Muscle layer of colon (tissue), 2 donors: Measurements from ENCODE around the gene VAT1L.
"Not testable (repeated sequence)": the region's sequence is repeated elsewhere in the genome, so short reads cannot be mapped to it uniquely, and the experiment has no call there.

Experiments
- H3K27ac ChIP-seq: one replicate; pipeline ENCODE4 v1.7.0; 2013; ENCODE audit warnings: low read depth, mild to moderate bottlenecking, low read length, moderate library complexity
- H3K27me3 ChIP-seq, 2 donors: one replicate each; pipeline ENCODE4 v1.7.0; 2013; ENCODE audit warnings: low read length in 2 of 2, mild to moderate bottlenecking in 2 of 2; ENCODE audit not compliant: insufficient read depth in 2 of 2, control insufficient read depth in 1 of 2
- H3K36me3 ChIP-seq: one replicate; pipeline ENCODE4 v1.7.0; 2013; ENCODE audit warnings: mild to moderate bottlenecking, low read length; ENCODE audit not compliant: insufficient read depth
- H3K4me1 ChIP-seq: one replicate; pipeline ENCODE4 v1.7.0; 2013; ENCODE audit warnings: mild to moderate bottlenecking, low read length; ENCODE audit not compliant: insufficient read depth
- H3K4me3 ChIP-seq, 2 donors: one replicate each; pipeline ENCODE4 v1.7.0; 2013; ENCODE audit warnings: low read length in 2 of 2, low read depth in 1 of 2, mild to moderate bottlenecking in 1 of 2, moderate library complexity in 1 of 2
- H3K9ac ChIP-seq: one replicate; pipeline ENCODE4 v1.7.0; 2013; ENCODE audit warnings: low read length
- H3K9me3 ChIP-seq: one replicate; pipeline ENCODE4 v1.7.0; 2013; ENCODE audit warnings: mild to moderate bottlenecking, low read length
- donor health status: abdominal sarcoma.
- donor health status: Adenocarcinoma of cecum.

The VAT1L gene

DNA sequence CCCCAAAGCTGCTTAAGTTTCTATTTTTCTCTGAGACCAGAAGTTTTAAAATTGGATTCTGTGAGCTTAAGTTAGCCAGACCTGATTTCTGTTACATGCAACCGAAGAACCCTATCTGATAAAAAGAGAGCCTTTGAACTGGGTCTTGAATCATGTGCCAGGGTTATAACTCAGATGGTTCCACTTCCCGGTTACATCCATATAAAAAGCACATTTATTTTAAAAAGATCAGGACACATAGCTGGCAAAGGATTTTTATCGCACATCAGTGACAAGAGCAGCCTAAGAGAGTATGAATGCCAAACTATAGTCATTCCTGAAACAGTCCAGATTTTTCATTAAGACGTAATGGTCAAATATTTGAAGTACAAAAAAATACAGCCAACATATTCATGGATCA, 201.5 kb downstream of the VAT1L start:
- no peaks in the 10 kb centered on the region for H3K27me3 ChIP-seq
- no peak overlapping the region for H3K27ac ChIP-seq
- H3K9me3 ChIP-seq, result no peaks in the 10 kb centered on the region
- no peak overlapping the region for H3K4me3 ChIP-seq
- no peaks in the 10 kb centered on the region for H3K36me3 ChIP-seq
- peaks cover 31% of the 10 kb centered on the region for H3K4me1 ChIP-seq
- no peak overlapping the region for H3K9ac ChIP-seq

DNA sequence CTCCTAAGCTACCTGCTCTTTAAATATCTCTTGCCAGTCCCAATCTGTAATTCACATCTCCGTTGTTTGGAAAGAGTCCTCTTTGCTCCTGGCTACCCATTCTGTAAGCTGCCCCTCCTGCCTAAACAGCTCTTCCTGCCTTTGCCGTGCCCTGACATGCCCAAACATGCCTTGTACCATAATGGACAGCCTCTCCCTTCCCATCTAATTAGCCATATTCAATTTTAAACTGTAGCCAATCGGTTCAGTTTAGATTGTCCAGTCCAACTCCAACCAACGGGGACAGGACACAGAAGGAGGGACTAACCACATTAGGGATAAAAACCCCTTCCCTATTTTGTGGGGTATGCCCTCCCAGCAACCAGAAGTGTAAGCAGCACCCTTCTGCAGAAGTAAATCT, 203.3 kb downstream of the VAT1L start:
- H3K4me1 ChIP-seq, result peaks cover 31% of the 10 kb centered on the region
- H3K4me3 ChIP-seq, result no peak overlapping the region
- peaks cover 10% of the 10 kb centered on the region for H3K9me3 ChIP-seq
- H3K27me3 ChIP-seq, result no peaks in the 10 kb centered on the region
- no peak overlapping the region for H3K9ac ChIP-seq
- H3K36me3 ChIP-seq, result no peaks in the 10 kb centered on the region
- H3K27ac ChIP-seq, result no peak overlapping the region

DNA sequence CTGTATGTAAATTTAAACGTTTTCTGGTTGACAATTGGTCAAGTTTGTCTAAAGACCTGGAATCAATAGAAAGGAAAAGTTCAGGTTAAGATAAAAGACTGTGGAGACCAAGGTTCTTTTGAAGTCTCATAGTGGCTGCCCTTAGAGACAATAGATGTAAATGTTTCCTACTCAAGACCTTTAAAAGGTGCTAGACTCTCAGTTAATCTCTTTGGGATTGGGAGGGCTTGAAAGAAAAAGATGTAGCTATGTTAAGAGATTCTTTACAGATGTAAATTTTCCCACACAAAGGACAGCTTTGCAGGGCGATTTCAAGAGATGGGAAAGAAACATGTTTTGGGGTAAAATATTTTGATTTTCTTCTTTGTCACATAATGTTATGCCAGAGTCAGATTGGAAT, 204.0 kb downstream of the VAT1L start:
- H3K9ac ChIP-seq, H3K27ac ChIP-seq, H3K4me3 ChIP-seq, H3K27me3 ChIP-seq, H3K36me3 ChIP-seq, H3K9me3 ChIP-seq: not testable (repeated sequence)
- peaks cover 27% of the 10 kb centered on the region for H3K4me1 ChIP-seq

DNA sequence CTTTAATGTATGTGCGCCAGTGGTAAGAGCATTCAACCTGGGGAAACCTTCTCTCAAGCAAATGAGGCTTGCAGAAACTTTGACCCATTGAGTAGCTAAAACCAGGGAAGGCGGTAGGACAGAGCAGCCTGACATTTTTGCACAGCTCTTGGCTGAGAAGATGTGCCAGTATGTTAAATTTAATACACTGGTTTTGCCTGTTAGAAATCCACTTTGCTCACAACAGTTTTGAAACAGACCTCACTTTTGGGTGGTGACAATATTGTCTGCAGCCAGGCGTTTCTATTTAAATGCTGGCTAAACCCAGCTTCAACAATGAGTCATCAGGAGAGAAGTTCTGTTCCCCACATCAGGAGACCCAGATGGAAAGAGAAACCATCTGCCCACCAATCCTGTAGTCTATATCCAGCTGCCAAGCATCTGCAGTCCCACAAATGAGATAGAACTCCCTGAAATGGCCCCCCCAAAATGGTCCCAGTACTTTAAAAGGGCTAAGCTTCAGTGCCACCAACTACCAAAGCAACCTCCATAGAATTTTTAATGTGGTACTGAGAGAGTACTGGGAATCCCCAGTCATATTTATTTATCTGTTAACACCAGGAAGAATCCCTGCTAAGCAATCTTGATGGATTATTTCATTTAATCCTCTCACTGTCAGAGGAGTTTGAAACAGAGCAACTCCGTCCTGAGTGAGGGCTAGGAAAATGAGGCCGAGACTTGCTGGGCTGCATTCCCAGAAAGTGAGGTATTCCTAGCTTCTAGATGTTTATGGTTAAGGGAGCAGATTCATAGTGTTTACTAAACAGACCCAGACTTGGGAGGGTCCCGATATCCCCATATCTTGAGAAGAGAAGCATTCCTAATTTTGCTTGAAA, 205.0 kb downstream of the VAT1L start:
- Histone ChIP-seq H3K36me3 (no peaks in the 10 kb centered on the region), H3K4me3 (no peak overlapping the region), H3K27me3 (no peaks in the 10 kb centered on the region), H3K9me3 (peaks cover 10% of the 10 kb centered on the region), H3K27ac (peak overlapping the region; percentile 39), H3K4me1 (peaks cover 21% of the 10 kb centered on the region), H3K9ac (no peak overlapping the region)

DNA sequence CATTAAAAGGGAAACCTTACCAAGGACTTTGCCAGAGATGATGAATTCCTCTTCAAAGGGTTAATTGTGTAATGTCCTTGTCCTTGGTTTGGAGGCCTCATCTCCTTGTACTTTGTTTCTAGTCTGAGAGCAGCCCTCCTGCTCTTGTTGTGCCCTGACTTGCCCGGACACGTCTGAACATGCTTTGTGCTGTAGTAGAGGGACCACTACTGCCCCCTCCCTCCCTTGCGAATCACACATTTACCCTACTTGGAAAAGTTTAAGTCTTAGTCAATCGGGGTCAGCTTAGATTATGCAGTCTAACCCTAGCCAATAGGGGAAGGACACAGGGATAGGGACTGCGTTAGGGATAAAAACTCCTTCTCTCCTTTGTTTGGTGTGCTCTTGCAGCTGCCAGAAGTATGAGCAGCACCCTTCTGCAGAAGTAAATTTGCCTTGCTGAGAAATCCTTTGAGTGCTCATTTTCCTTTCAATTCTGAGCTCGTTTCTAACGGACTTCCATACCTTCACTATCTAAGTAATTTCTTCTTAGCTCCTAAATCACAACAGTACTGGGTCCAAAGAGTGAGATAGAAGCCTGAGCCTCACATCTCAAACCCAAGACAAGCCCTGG, 207.6 kb downstream of the VAT1L start:
- H3K9ac ChIP-seq, result no peak overlapping the region
- H3K36me3 ChIP-seq, result no peaks in the 10 kb centered on the region
- peaks cover 16% of the 10 kb centered on the region for H3K4me1 ChIP-seq
- H3K9me3 ChIP-seq, result peaks cover 10% of the 10 kb centered on the region
- H3K4me3 ChIP-seq, result no peak overlapping the region
- H3K27me3 ChIP-seq, result no peaks in the 10 kb centered on the region
- no peak overlapping the region for H3K27ac ChIP-seq

DNA sequence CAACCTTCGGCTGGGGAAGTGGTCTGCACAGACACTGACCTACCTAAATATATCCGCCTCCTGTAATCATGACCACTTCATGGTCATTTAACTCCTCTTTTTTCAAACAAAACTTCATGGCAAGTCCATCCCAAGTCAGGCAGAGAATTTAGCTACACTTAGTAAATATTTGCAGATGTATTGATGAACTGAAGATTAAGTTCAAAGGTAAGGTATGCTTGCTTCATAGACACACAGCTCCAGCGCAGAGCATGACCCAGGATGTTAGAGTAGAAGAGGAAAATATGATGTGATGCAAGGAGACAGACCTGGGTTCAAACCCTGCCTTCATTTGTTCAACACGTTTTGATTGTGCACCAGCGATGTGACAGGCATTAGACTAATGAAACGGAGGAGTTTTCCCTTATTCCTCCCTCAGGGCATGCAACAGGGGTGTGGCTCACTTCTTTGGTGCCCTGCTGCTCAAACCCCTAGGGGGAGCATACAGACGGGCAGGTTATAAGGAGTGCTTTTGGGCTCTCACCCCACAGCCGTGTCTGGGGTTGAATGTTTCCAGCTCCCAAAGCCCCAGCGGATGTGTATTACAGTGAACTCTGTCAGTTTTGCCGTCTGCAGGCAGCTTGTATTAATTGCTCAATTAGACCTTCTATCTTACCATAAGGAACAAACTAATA, 210.1 kb downstream of the VAT1L start:
- H3K27ac ChIP-seq, result no peak overlapping the region
- no peaks in the 10 kb centered on the region for H3K27me3 ChIP-seq
- no peak overlapping the region for H3K9ac ChIP-seq
- peaks cover 7% of the 10 kb centered on the region for H3K4me1 ChIP-seq
- peaks cover 10% of the 10 kb centered on the region for H3K9me3 ChIP-seq
- no peak overlapping the region for H3K4me3 ChIP-seq
- no peaks in the 10 kb centered on the region for H3K36me3 ChIP-seq

DNA sequence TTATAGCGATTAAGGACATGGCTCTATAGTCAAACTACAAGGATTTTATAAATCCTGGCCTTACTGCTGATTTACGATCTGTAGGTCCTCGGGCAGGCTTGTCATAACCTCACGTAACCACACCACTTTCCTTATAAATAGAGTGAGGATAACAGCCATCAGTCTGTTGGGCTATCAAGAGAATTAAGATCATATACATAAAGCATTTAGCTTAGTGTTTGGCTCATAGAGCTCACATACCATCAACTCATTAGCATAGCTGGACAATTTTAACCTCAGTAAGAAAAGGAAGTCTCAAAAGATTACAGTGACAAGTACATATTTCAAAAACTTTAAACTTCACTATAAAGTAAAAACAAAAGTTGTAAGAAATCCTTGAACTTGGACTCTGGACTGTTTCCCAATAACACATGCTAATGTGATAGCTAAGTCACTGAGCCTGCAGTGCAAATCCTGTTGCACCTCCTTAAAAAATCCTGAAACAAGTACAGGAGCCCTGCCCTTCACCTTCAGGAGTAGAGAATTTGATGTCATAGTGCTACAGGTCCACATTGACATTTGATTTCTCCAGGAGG, 213.2 kb downstream of the VAT1L start:
- Histone ChIP-seq H3K27ac (no peak overlapping the region), H3K9ac (no peak overlapping the region), H3K4me3 (no peak overlapping the region)

DNA sequence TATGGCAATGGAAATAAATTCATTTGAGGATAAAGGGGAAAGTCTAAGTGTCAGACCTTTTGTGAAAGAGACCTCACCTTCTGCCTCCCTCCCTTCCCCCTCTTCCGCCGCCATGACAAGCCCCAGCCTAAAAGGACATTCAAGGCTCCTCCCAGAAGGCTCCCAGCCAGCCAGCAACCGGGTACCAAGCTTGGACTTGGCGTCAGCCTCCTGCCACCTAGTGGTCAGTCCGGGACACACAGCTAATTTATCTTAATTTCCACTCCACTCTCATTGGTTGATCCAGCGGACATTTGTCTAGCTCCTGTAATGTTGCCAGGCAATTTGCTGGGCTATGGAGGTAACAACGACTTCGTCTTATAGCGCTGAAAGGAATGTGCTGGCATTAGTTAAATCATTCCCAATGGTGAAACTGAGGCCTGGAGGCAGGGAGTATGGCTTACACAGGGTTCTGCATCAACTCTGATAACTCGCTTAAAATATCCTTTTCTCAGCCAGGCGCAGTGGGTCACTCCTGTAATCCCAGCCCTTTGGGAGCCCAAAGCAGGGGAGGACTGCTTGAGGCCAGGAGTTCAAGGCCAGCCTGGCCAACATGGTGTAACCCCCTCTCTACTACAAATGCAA, 214.7 kb downstream of the VAT1L start:
- H3K4me1 ChIP-seq, result peaks cover 4% of the 10 kb centered on the region
- H3K27ac ChIP-seq, result no peak overlapping the region
- H3K9ac ChIP-seq, result no peak overlapping the region
- H3K27me3 ChIP-seq, result no peaks in the 10 kb centered on the region
- H3K36me3 ChIP-seq, result no peaks in the 10 kb centered on the region
- H3K4me3 ChIP-seq, result no peak overlapping the region
- H3K9me3 ChIP-seq, result no peaks in the 10 kb centered on the region

More for the DNA sequence above, 213.2 kb downstream of the VAT1L start:
- peaks cover 4% of the 10 kb centered on the region for H3K4me1 ChIP-seq
- no peaks in the 10 kb centered on the region for H3K9me3 ChIP-seq
- H3K27me3 ChIP-seq, result no peaks in the 10 kb centered on the region
- no peaks in the 10 kb centered on the region for H3K36me3 ChIP-seq

DNA sequence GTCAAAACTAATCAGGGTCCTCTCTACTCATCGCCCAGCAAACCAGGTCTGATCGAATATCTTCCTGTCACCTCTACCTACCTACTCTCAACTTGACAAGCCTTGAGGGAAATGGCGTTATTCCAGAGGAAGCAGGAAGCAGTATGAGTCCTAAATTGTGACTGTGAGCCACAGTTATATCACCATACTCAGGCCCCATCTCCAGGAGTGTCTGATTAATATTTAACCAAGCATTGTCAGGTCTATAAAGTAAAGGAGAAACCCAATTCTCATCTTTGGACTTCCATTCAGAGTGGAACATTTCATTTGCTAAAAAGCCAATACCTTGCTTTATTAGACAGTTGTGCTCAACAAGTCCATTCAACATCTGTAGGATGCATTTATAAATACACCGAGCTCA, 216.2 kb downstream of the VAT1L start:
- no peak overlapping the region for H3K4me3 ChIP-seq
- no peaks in the 10 kb centered on the region for H3K27me3 ChIP-seq
- no peaks in the 10 kb centered on the region for H3K36me3 ChIP-seq
- H3K9ac ChIP-seq, result no peak overlapping the region
- no peak overlapping the region for H3K27ac ChIP-seq
- H3K4me1 ChIP-seq, result peaks cover 4% of the 10 kb centered on the region
- H3K9me3 ChIP-seq, result no peaks in the 10 kb centered on the region

DNA sequence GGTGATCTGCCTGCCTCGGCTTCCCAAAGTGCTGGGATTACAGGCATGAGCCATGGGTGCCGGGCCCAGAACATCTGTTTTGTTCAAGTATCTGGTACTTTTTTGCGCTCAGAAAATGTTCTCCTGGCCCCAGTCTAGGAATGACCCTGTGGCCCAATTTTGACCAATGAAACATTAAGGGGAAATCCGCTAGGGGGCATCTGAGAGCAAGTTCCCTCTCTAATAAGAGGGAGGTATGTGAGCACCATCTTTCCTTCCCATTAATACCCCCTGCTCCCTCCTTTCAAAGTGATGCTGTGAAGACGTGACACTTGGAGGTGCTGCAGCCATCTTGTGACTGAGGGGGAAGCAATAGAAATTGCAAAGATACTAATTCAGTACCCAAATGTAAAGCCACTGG, 217.5 kb downstream of the VAT1L start:
- no peak overlapping the region for H3K9ac ChIP-seq
- H3K27ac ChIP-seq, result no peak overlapping the region
- H3K27me3 ChIP-seq, result no peaks in the 10 kb centered on the region
- H3K4me1 ChIP-seq, result peaks cover 4% of the 10 kb centered on the region
- no peaks in the 10 kb centered on the region for H3K9me3 ChIP-seq
- H3K4me3 ChIP-seq, result no peak overlapping the region
- no peaks in the 10 kb centered on the region for H3K36me3 ChIP-seq

DNA sequence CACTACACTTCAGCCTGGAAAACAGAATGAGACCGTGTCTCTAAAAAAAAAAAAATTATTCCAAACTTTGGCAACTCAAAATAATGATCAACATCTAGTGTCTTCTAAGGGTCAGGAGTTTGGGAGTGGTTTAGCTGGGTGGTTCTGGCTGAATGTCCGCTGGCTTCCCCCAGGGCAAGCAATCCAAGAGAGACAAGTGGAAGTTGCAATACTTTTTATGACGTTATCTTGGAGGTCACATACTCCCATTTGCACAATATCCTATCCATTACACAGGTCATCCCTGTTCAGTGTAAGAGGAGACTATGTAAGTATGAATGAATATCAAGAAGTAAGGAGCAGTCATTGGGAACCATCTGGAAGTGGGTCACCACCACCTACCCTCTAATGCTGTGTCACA, 218.8 kb downstream of the VAT1L start:
- peaks cover 4% of the 10 kb centered on the region for H3K4me1 ChIP-seq

More for the DNA sequence above, 218.8 kb downstream of the VAT1L start:
- Histone ChIP-seq H3K27ac (no peak overlapping the region), H3K36me3 (no peaks in the 10 kb centered on the region), H3K27me3 (no peaks in the 10 kb centered on the region), H3K9me3 (no peaks in the 10 kb centered on the region), H3K4me3 (no peak overlapping the region), H3K9ac (no peak overlapping the region)
